Neural progenitor cell (in vitro differentiated cells): ENCODE measurements around the gene CCSER2. TPM values are rescaled to one million over a fixed set of nuclear protein-coding genes. Genes with fewer than 3 reads are reported as not detected.
"Not testable (repeated sequence)": the region's sequence is repeated elsewhere in the genome, so short reads cannot be mapped to it uniquely, and the experiment has no call there.

ENCODE experiments used
- DNase-seq: peaks from one replicate; pipeline ENCODE4 v3.0.0-alpha.2; 2016; ENCODE audit warnings: low spot score
- H2AFZ ChIP-seq: fragments of 200-600 bp; sonication (generic); replicated peaks from 2 replicates; pipeline ENCODE4 v1.6.1; 2016; ENCODE audit warnings: antibody characterized with exemption
- H3F3A ChIP-seq: fragments of 200-600 bp; sonication (generic); 2 replicates; pipeline ENCODE4 v1.6.1; 2016; ENCODE audit warnings: antibody characterized with exemption, low read depth
- H3K27ac ChIP-seq: fragments of 200-600 bp; sonication (generic); 2 replicates; pipeline ENCODE4 v1.5.1; 2016; ENCODE audit warnings: mild to moderate bottlenecking
- H3K27me3 ChIP-seq: fragments of 200-600 bp; sonication (generic); 2 replicates; pipeline ENCODE4 v1.6.1; 2016; ENCODE audit warnings: mild to moderate bottlenecking, moderate library complexity
- H3K36me3 ChIP-seq: fragments of 200-600 bp; sonication (generic); 2 replicates; pipeline ENCODE4 v1.5.1; 2016
- H3K4me1 ChIP-seq: fragments of 200-600 bp; sonication (generic); 2 replicates; pipeline ENCODE4 v1.6.1; 2016; ENCODE audit warnings: mixed run types
- H3K4me2 ChIP-seq: fragments of 200-600 bp; sonication (generic); 2 replicates; pipeline ENCODE4 v1.6.1; 2016
- H3K4me3 ChIP-seq: fragments of 200-600 bp; sonication (generic); 2 replicates; pipeline ENCODE4 v1.5.1; 2016
- H3K79me2 ChIP-seq: fragments of 200-600 bp; sonication (generic); 2 replicates; pipeline ENCODE4 v1.6.1; 2016; ENCODE audit warnings: low read depth
- H3K9ac ChIP-seq: fragments of 200-600 bp; sonication (generic); 2 replicates; pipeline ENCODE4 v1.6.1; 2016
- H3K9me3 ChIP-seq: fragments of 200-600 bp; sonication (generic); 2 replicates; pipeline ENCODE4 v1.5.1; 2016; ENCODE audit warnings: low read depth
- H4K20me1 ChIP-seq: fragments of 200-600 bp; sonication (generic); 2 replicates; pipeline ENCODE4 v1.6.1; 2016; ENCODE audit warnings: low read depth
- H3K27ac Mint-ChIP-seq: 3 replicates; pipeline ENCODE4 v1.8.0; 2021; ENCODE audit warnings: mixed read lengths
- H3K27me3 Mint-ChIP-seq: 2 replicates; pipeline ENCODE4 v1.8.0; 2022; ENCODE audit warnings: low read depth, mild to moderate bottlenecking, inconsistent platforms, moderate library complexity, mixed read lengths; ENCODE audit not compliant: insufficient read depth
- H3K36me3 Mint-ChIP-seq: 3 replicates; pipeline ENCODE4 v1.8.0; 2021; ENCODE audit warnings: mixed read lengths
- H3K4me1 Mint-ChIP-seq: 3 replicates; pipeline ENCODE4 v1.8.0; 2021; ENCODE audit warnings: mixed read lengths
- H3K4me3 Mint-ChIP-seq: 3 replicates; pipeline ENCODE4 v1.8.0; 2021; ENCODE audit warnings: mild to moderate bottlenecking, moderate library complexity, mixed read lengths
- H3K9me3 Mint-ChIP-seq: 3 replicates; pipeline ENCODE4 v1.8.0; 2020; ENCODE audit warnings: mixed read lengths
- EZH2 ChIP-seq: fragments of 200-600 bp; sonication (generic); IDR thresholded peaks from 2 replicates; pipeline ENCODE4 v1.6.1; 2017; ENCODE audit warnings: antibody characterized with exemption, mild to moderate bottlenecking, moderate library complexity
- EZH2phosphoT487 ChIP-seq: fragments of 200-600 bp; sonication (generic); IDR thresholded peaks from 2 replicates; pipeline ENCODE4 v1.6.1; 2017; ENCODE audit warnings: antibody characterized with exemption
- total RNA-seq: library from RNA; depleted of rRNA; stranded (reverse); fragments of >200 nt; gene quantifications from 2 replicates; pipeline ENCODE4 v1.2.3, GENCODE V29; 2015; ENCODE audit warnings: low replicate concordance
- TF ChIP-seq, protein P1 (sequence below): fragments of 200-600 bp; sonication (generic); IDR thresholded peaks from 2 replicates; pipeline ENCODE4 v1.5.1; 2017; ENCODE audit warnings: antibody characterized with exemption, mild to moderate bottlenecking

Gene CCSER2
- total RNA-seq, 1 donor from 2014 or later, result 39.3 TPM

- H3K79me2 ChIP-seq, result no peaks in the 10 kb centered on the region
- Mint-ChIP-seq H3K27me3 (peaks cover 2% of the 10 kb centered on the region), H3K27ac (no peak overlapping the region), H3K4me1 (peaks cover 2% of the 10 kb centered on the region), H3K4me3 (no peak overlapping the region), H3K9me3 (peaks cover 19% of the 10 kb centered on the region), H3K36me3 (peaks cover 18% of the 10 kb centered on the region)
- no peak for DNase-seq
- H2AFZ ChIP-seq, result no peak overlapping the region
- H4K20me1 ChIP-seq, result no peaks in the 10 kb centered on the region
- H3K4me2 ChIP-seq, result no peak overlapping the region
- H3F3A ChIP-seq, result peaks cover 5% of the 10 kb centered on the region
- no peaks in the 10 kb centered on the region for H3K36me3 ChIP-seq
- no peak overlapping the region for H3K27ac ChIP-seq
- TF ChIP-seq EZH2 (no peak), EZH2phosphoT487 (no peak)
- TF ChIP-seq, protein P1, sequence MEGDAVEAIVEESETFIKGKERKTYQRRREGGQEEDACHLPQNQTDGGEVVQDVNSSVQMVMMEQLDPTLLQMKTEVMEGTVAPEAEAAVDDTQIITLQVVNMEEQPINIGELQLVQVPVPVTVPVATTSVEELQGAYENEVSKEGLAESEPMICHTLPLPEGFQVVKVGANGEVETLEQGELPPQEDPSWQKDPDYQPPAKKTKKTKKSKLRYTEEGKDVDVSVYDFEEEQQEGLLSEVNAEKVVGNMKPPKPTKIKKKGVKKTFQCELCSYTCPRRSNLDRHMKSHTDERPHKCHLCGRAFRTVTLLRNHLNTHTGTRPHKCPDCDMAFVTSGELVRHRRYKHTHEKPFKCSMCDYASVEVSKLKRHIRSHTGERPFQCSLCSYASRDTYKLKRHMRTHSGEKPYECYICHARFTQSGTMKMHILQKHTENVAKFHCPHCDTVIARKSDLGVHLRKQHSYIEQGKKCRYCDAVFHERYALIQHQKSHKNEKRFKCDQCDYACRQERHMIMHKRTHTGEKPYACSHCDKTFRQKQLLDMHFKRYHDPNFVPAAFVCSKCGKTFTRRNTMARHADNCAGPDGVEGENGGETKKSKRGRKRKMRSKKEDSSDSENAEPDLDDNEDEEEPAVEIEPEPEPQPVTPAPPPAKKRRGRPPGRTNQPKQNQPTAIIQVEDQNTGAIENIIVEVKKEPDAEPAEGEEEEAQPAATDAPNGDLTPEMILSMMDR, result no peak
- no peak overlapping the region for H3K4me3 ChIP-seq
- H3K9me3 ChIP-seq, result no peaks in the 10 kb centered on the region
- H3K27me3 ChIP-seq, result no peaks in the 10 kb centered on the region
- no peak overlapping the region for H3K9ac ChIP-seq
- peaks cover 5% of the 10 kb centered on the region for H3K4me1 ChIP-seq
Measured at GRCh38 chr10:84494849-84495180, 166.4 kb downstream of the CCSER2 start.

GRCh38 chr10:84497978-84498377 lies 169.6 kb downstream of the CCSER2 start:
- Histone ChIP-seq H3K4me3 (no peak overlapping the region), H3K4me1 (peaks cover 22% of the 10 kb centered on the region), H3K27me3 (no peaks in the 10 kb centered on the region), H3F3A (peaks cover 9% of the 10 kb centered on the region), H3K4me2 (no peak overlapping the region), H3K27ac (no peak overlapping the region), H3K9me3 (no peaks in the 10 kb centered on the region), H3K79me2 (no peaks in the 10 kb centered on the region), H3K36me3 (no peaks in the 10 kb centered on the region), H3K9ac (no peak overlapping the region), H4K20me1 (peaks cover 3% of the 10 kb centered on the region), H2AFZ (no peak overlapping the region)
- Mint-ChIP-seq H3K27ac (no peak overlapping the region), H3K9me3 (no peaks in the 10 kb centered on the region), H3K4me1 (peaks cover 5% of the 10 kb centered on the region), H3K27me3 (no peaks in the 10 kb centered on the region), H3K36me3 (no peaks in the 10 kb centered on the region), H3K4me3 (no peak overlapping the region)
- no peak for DNase-seq
- TF ChIP-seq EZH2, result no peak

DNA sequence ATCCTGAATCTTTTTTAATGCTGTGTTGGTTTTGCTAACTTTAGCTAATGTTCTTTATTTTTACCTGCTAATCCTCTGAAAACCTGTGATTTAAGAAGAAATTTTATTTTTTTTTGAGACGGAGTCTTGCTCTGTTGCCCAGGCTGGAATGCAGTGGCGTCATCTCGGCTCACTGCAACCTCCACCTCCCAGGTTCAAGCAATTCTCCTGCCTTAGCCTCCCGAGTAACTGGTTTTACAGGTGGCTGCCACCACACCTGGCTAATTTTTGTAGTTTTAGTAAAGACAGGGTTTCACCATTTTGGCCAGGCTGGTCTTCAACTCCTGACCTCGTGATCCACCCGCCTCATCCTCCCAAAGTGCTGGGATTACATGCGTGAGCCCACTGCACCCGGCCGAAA lies 170.7 kb downstream of the CCSER2 start:
- H3K27me3 Mint-ChIP-seq, H3K4me3 ChIP-seq, H3K9ac ChIP-seq, H3K36me3 Mint-ChIP-seq, H3K79me2 ChIP-seq, H3K4me3 Mint-ChIP-seq, H3K9me3 Mint-ChIP-seq, H3K4me1 Mint-ChIP-seq, H3K4me2 ChIP-seq, H3K27me3 ChIP-seq, H3K9me3 ChIP-seq, H3K27ac Mint-ChIP-seq, H2AFZ ChIP-seq, DNase-seq, H4K20me1 ChIP-seq, H3K36me3 ChIP-seq, H3K27ac ChIP-seq, H3F3A ChIP-seq: not testable (repeated sequence)
- peaks cover 22% of the 10 kb centered on the region for H3K4me1 ChIP-seq

DNA sequence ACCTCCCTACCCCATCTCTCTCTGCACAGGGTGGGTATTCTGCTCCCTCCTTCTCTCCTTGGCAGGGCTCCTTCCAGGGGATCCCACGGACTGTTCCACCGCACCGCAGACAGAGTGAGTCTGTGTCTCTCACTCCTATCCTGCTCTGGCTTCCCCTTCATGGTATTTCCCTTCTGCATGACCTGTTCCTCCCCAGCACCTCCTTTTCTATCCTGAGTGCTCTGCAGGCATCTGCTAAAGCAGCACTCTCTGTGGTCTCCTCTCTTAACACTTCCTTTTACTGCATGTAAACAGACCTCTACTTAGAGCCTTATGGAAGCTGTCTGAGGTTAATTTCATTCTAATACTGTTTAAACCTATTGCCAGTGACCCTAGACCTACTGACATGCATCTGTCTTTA lies 171.5 kb downstream of the CCSER2 start:
- H3K27ac ChIP-seq, result peak overlapping the region; percentile 44
- H3K4me1 ChIP-seq, result peaks cover 22% of the 10 kb centered on the region
- H3K79me2 ChIP-seq, result no peaks in the 10 kb centered on the region
- no peaks in the 10 kb centered on the region for H3K27me3 ChIP-seq
- Mint-ChIP-seq H3K4me3 (no peak overlapping the region), H3K27me3 (no peaks in the 10 kb centered on the region), H3K36me3 (no peaks in the 10 kb centered on the region), H3K9me3 (no peaks in the 10 kb centered on the region), H3K27ac (no peak overlapping the region), H3K4me1 (peaks cover 5% of the 10 kb centered on the region)
- peaks cover 3% of the 10 kb centered on the region for H4K20me1 ChIP-seq
- no peak for TF ChIP-seq EZH2phosphoT487
- TF ChIP-seq EZH2, result no peak
- no peaks in the 10 kb centered on the region for H3K9me3 ChIP-seq
- H3K4me2 ChIP-seq, result peak overlapping the region; percentile 58
- no peaks in the 10 kb centered on the region for H3K36me3 ChIP-seq
- peaks cover 9% of the 10 kb centered on the region for H3F3A ChIP-seq
- no peak overlapping the region for H3K9ac ChIP-seq
- H2AFZ ChIP-seq, result no peak overlapping the region
- no peak overlapping the region for H3K4me3 ChIP-seq
- peak; percentile 60 for DNase-seq

DNA sequence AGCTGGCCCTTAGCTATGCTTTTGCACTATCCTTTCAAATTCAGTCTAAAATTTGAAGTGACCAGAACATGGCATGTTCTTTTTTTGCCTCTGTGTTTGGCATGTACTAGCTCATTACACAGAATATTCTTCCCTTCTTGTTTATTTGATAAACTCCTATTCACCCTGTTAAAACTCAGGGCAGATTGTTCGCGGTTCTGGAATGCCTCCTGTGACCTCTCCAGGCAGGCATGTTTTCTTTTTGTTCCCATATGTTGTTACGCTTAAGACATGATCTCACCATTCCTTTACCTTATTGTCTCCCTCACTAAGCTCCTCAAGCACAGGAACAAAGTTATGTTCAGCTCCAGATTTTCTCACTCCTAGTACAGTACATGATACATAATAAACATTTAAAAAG lies 181.7 kb downstream of the CCSER2 start:
- H3K4me3 ChIP-seq, result no peak overlapping the region
- no peak overlapping the region for H2AFZ ChIP-seq
- no peak overlapping the region for H3K9ac ChIP-seq
- no peaks in the 10 kb centered on the region for H3K27me3 Mint-ChIP-seq
- no peak overlapping the region for H3K27ac Mint-ChIP-seq
- H3K27me3 ChIP-seq, result no peaks in the 10 kb centered on the region
- no peaks in the 10 kb centered on the region for H3K9me3 Mint-ChIP-seq
- H3K4me2 ChIP-seq, result no peak overlapping the region
- H3K36me3 ChIP-seq, result no peaks in the 10 kb centered on the region
- peaks cover 4% of the 10 kb centered on the region for H3K4me1 ChIP-seq
- TF ChIP-seq EZH2phosphoT487 (no peak), EZH2 (no peak)
- TF ChIP-seq, protein P1, result no peak
- no peaks in the 10 kb centered on the region for H3K9me3 ChIP-seq
- no peaks in the 10 kb centered on the region for H3F3A ChIP-seq
- no peaks in the 10 kb centered on the region for H3K79me2 ChIP-seq
- no peak overlapping the region for H3K4me3 Mint-ChIP-seq
- no peaks in the 10 kb centered on the region for H4K20me1 ChIP-seq
- H3K27ac ChIP-seq, result no peak overlapping the region
- DNase-seq, result peak; percentile 43
- H3K4me1 Mint-ChIP-seq, result peaks cover 12% of the 10 kb centered on the region
- peaks cover 13% of the 10 kb centered on the region for H3K36me3 Mint-ChIP-seq
